Panc1 (cell line): Measurements from ENCODE around the gene LRRC8C. TPM values are rescaled to one million over a fixed set of nuclear protein-coding genes. Genes with fewer than 3 reads are reported as not detected.

Source experiments
- ATAC-seq: fragments of 200-7000 bp; cut with Tn5 transposase; 2 replicates; pipeline ENCODE4 v1.9.1; 2020; ENCODE audit warnings: mild to moderate bottlenecking, moderate library complexity
- BruUV-seq: library from RNA; stranded (reverse); fragments of 400-500 nt; replicated peaks from 2 replicates; lab custom pipeline; 2021; lab: Mats Ljungman, UMichigan
- CTCF ChIA-PET: fragments of 300-600 bp; sonication (Branson Sonifier 250); formaldehyde crosslinking; loops from one replicate; lab custom pipeline; 2022; ENCODE audit warnings: antibody characterized with exemption; lab: Charles Lee
- POLR2A ChIA-PET: fragments of 300-600 bp; sonication (Branson Sonifier 250); formaldehyde crosslinking; loops from one replicate; lab custom pipeline; 2022; ENCODE audit warnings: antibody characterized with exemption; lab: Charles Lee
- DNase-seq: peaks from one replicate; pipeline ENCODE4 v3.0.0-alpha.2; 2010; ENCODE audit warnings: low read depth, low spot score
- H3K27ac ChIP-seq: 2 replicates; pipeline ENCODE4 v1.5.1; 2011; ENCODE audit warnings: mild to moderate bottlenecking, low read length, inconsistent platforms
- H3K27me3 ChIP-seq: fragments of 200-500 bp; sonication (Bioruptor generic); 2 replicates; pipeline ENCODE4 v1.6.0; 2014; ENCODE audit warnings: low read length, inconsistent platforms; ENCODE audit not compliant: control insufficient read depth, insufficient read depth
- H3K36me3 ChIP-seq: fragments of 200-500 bp; sonication (Bioruptor generic); 2 replicates; pipeline ENCODE4 v1.5.1; 2014; ENCODE audit warnings: inconsistent platforms, mild to moderate bottlenecking, low read length, moderate library complexity; ENCODE audit not compliant: control insufficient read depth, insufficient read depth
- H3K4me1 ChIP-seq: 2 replicates; pipeline ENCODE4 v1.5.1; 2011; ENCODE audit warnings: inconsistent platforms, mild to moderate bottlenecking, low read length, moderate library complexity; ENCODE audit not compliant: control insufficient read depth, insufficient read depth
- H3K4me3 ChIP-seq, 2 experiments: 2 replicates each; pipeline ENCODE4 v1.5.1; 2011 to 2012; ENCODE audit warnings: low read depth in 2 of 2, low read length in 2 of 2, mild to moderate bottlenecking in 2 of 2, inconsistent platforms in 1 of 2, moderate library complexity in 1 of 2
- H3K9me3 ChIP-seq: fragments of 200-500 bp; sonication (Bioruptor generic); 2 replicates; pipeline ENCODE4 v1.5.1; 2014; ENCODE audit warnings: low read depth, mild to moderate bottlenecking, inconsistent platforms, low read length, moderate library complexity; ENCODE audit not compliant: control insufficient read depth, insufficient read depth
- POLR2AphosphoS5 ChIP-seq: IDR thresholded peaks from 2 replicates; pipeline ENCODE4 v1.6.1; 2012; ENCODE audit warnings: mild to moderate bottlenecking, low read depth, low read length, moderate library complexity
- SIN3A ChIP-seq: IDR thresholded peaks from 2 replicates; pipeline ENCODE4 v1.6.1; 2012; ENCODE audit warnings: low read depth, mild to moderate bottlenecking, low read length, moderate library complexity, borderline replicate concordance; ENCODE audit not compliant: insufficient read depth
- TCF7L2 ChIP-seq: IDR thresholded peaks from 2 replicates; pipeline ENCODE4 v1.6.1; 2011; ENCODE audit warnings: mild to moderate bottlenecking, low read depth, low read length, inconsistent platforms
- in situ Hi-C: cut with HindIII; loops from 2 replicates; pipeline ENCODE4 v1.10.0; 2016; ENCODE audit warnings: low sequenced_read_pairs, low pct_unique_long_range_greater_than_20kb
- intact Hi-C: fragments of 100-400 bp; cut with micrococcal nuclease; formaldehyde crosslinking; loops from one replicate; pipeline ENCODE4 v1.10.0; 2022; ENCODE audit not compliant: unreplicated experiment
- total RNA-seq: library from RNA; stranded (reverse); gene quantifications from one replicate; pipeline ENCODE4 v1.2.1, GENCODE V29; 2021; ENCODE audit not compliant: unreplicated experiment
- TF ChIP-seq, protein P1 (sequence below): fragments of 450-650 bp; IDR thresholded peaks from 2 replicates; pipeline ENCODE4 v1.5.1; 2017; ENCODE audit warnings: mild to moderate bottlenecking
- TF ChIP-seq, protein P2 (sequence below), 2 experiments: IDR thresholded peaks; 2 replicates each; pipeline ENCODE4 v1.6.1; 2011 to 2012; ENCODE audit warnings: low read depth in 2 of 2, control low read depth in 1 of 2, low read length in 1 of 2, mild to moderate bottlenecking in 1 of 2, moderate library complexity in 1 of 2; ENCODE audit not compliant: insufficient read depth in 1 of 2

Gene LRRC8C
- total RNA-seq, 1 experiment from 2014 or later: 17.1 TPM

DNA sequence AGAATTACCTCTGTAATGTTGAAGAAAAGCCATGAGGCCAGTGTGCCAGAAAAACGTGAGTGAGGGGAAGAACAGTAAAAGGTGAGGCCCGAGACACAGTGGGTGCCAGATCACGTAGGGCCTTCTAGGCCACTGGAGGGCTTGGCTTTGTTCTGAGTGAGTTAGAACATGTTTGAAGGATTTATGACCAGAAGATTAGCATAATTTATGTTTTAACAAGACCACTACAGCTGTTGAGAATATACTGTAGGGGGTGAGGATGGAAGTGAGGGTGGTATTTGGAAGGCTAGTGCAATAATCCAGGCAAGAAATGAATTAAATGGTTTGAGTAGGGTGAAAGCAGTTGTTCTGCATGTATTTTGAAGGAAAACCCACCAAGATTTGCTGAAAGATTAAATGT is 56.3 kb downstream of the LRRC8C start:
- in situ Hi-C loops: no loop called here
- peaks cover 13% of the 10 kb centered on the region for H3K4me1 ChIP-seq
- TF ChIP-seq SIN3A (no peak), POLR2AphosphoS5 (no peak)
- TF ChIP-seq, protein P1, sequence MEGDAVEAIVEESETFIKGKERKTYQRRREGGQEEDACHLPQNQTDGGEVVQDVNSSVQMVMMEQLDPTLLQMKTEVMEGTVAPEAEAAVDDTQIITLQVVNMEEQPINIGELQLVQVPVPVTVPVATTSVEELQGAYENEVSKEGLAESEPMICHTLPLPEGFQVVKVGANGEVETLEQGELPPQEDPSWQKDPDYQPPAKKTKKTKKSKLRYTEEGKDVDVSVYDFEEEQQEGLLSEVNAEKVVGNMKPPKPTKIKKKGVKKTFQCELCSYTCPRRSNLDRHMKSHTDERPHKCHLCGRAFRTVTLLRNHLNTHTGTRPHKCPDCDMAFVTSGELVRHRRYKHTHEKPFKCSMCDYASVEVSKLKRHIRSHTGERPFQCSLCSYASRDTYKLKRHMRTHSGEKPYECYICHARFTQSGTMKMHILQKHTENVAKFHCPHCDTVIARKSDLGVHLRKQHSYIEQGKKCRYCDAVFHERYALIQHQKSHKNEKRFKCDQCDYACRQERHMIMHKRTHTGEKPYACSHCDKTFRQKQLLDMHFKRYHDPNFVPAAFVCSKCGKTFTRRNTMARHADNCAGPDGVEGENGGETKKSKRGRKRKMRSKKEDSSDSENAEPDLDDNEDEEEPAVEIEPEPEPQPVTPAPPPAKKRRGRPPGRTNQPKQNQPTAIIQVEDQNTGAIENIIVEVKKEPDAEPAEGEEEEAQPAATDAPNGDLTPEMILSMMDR: no peak
- ChIA-PET POLR2A (no interaction called here), CTCF (no interaction called here)
- H3K9me3 ChIP-seq: no peaks in the 10 kb centered on the region
- no TSS peak for BruUV-seq
- no peak overlapping the region for H3K4me3 ChIP-seq
- H3K27ac ChIP-seq: no peak overlapping the region
- intact Hi-C loops: no loop called here
- no peaks in the 10 kb centered on the region for H3K27me3 ChIP-seq
- DNase-seq (no peak), ATAC-seq (no peak)
- H3K36me3 ChIP-seq: no peaks in the 10 kb centered on the region

DNA sequence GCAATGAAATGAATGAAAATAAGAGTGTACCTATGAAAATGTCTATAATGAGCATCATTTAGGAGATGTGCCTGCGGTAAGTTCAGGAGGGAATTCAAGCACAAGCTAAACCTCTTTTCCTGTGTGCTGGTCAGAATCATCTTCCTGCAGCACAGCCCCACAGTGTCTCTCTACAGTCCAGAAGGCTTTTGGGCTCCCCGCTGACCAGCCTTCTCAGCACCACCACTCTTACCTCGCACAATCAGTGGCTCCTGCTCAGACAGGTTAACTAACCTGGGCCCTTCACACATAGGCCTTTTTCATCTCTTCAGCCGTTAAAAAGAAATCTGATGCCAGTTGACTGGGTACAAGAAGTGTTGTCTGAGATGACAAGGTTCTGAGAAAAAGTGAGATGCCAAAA is 57.7 kb downstream of the LRRC8C start:
- TF ChIP-seq, protein P1: no peak
- TF ChIP-seq TCF7L2 (no peak), POLR2AphosphoS5 (no peak), SIN3A (no peak)
- TF ChIP-seq, protein P2, sequence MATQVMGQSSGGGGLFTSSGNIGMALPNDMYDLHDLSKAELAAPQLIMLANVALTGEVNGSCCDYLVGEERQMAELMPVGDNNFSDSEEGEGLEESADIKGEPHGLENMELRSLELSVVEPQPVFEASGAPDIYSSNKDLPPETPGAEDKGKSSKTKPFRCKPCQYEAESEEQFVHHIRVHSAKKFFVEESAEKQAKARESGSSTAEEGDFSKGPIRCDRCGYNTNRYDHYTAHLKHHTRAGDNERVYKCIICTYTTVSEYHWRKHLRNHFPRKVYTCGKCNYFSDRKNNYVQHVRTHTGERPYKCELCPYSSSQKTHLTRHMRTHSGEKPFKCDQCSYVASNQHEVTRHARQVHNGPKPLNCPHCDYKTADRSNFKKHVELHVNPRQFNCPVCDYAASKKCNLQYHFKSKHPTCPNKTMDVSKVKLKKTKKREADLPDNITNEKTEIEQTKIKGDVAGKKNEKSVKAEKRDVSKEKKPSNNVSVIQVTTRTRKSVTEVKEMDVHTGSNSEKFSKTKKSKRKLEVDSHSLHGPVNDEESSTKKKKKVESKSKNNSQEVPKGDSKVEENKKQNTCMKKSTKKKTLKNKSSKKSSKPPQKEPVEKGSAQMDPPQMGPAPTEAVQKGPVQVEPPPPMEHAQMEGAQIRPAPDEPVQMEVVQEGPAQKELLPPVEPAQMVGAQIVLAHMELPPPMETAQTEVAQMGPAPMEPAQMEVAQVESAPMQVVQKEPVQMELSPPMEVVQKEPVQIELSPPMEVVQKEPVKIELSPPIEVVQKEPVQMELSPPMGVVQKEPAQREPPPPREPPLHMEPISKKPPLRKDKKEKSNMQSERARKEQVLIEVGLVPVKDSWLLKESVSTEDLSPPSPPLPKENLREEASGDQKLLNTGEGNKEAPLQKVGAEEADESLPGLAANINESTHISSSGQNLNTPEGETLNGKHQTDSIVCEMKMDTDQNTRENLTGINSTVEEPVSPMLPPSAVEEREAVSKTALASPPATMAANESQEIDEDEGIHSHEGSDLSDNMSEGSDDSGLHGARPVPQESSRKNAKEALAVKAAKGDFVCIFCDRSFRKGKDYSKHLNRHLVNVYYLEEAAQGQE (IDR thresholded peaks at IDR 0.05; ENCODE audit: insufficient read depth in 1 of 2, low read depth in 2 of 2, low read length in 1 of 2): no peak
- no peak for DNase-seq
- Histone ChIP-seq H3K4me3 (no peak overlapping the region), H3K27ac (no peak overlapping the region), H3K36me3 (no peaks in the 10 kb centered on the region), H3K27me3 (no peaks in the 10 kb centered on the region), H3K4me1 (peaks cover 13% of the 10 kb centered on the region), H3K9me3 (no peaks in the 10 kb centered on the region)
- no peak for ATAC-seq
- ChIA-PET POLR2A (no interaction called here), CTCF (no interaction called here)
- in situ Hi-C loops (no loop called here), intact Hi-C loops (no loop called here)
- BruUV-seq: no TSS peak
